NK-92 (cell line): ENCODE results near the gene UBC.

Experiments used
- DNase-seq: peaks from one replicate; lab custom pipeline; 2025; ENCODE audit not compliant: unreplicated experiment; lab: John Stamatoyannopoulos, UW

Gene UBC

DNA sequence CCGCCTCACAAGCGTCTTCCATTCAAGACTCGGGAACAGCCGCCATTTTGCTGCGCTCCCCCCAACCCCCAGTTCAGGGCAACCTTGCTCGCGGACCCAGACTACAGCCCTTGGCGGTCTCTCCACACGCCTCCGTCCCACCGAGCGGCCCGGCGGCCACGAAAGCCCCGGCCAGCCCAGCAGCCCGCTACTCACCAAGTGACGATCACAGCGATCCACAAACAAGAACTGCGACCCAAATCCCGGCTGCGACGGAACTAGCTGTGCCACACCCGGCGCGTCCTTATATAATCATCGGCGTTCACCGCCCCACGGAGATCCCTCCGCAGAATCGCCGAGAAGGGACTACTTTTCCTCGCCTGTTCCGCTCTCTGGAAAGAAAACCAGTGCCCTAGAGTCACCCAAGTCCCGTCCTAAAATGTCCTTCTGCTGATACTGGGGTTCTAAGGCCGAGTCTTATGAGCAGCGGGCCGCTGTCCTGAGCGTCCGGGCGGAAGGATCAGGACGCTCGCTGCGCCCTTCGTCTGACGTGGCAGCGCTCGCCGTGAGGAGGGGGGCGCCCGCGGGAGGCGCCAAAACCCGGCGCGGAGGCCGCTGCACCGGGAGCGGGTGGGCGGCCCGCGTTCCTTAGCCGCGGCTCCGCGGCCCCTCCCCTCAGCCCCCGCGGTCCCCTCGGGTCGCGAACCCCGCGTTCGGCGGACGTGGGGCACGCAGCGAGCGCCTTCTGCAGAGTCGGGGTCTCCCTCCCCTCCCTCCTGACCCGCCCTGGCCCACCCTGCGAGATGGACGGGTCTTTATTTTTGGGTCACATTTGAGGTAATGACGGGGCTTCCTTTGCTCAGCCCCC lies at the start of gene UBC:
Gene UBC, minus strand, starts transcription at position 259 of the 847 bp plus-strand sequence. CDS start 879 bp downstream, outside the sequence.
- DNase-seq: no peak

DNA sequence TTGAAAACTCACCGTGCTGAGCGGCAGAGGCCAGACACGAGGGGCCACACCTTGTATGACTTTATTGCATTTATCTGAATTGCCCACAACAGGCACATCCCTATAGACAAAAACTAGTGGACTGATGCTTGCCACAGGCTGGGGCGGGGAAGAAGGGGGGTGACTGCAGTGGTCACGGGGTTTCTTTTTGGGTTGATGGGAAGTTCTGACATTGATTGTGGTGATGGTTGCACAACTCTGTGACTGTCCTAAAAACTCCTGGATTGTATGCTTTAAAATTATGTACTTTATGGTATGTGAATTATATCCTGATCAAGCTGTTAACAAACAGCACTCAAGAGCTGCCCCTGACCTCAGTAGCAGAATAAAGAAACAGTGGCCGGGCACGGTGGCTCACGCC lies 48.8 kb upstream of the UBC start:
- DNase-seq: no peak

DNA sequence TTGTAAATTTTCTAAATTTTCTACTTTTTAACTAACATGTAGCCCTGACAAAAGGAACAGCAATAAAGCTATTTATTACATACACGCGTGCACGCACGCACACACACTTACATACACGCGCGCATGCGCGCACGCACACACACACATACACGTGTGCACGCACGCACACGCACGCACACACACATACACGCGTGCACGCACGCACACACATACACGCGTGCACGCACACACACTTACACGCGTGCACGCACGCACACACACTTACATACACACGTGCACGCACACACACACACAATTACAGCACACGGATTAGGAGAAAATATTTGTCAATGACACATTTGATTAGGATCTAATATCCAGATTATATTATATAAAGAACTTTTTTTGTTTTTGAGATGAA lies 46.6 kb upstream of the UBC start:
- no peak for DNase-seq

DNA sequence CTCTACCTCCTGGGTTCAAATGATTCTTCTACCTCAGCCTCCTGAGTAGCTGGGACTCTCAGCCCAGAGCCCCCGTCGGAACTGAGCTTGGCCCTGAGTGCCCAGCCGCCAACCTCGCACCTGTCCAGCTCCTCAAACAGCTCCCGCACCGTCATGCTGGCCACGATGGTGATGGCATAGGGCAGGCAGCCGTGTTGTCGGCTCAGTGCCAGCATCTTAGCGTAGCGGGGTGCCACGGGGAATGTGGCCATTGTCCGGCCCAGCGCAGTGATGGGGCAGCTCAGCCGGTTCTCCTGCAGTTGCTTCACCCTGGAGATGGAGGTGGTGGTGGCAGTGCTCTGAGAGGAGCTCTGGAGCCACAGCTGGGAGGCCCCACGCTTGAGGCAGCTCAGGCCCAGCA lies 42.1 kb upstream of the UBC start:
- DNase-seq: no peak

DNA sequence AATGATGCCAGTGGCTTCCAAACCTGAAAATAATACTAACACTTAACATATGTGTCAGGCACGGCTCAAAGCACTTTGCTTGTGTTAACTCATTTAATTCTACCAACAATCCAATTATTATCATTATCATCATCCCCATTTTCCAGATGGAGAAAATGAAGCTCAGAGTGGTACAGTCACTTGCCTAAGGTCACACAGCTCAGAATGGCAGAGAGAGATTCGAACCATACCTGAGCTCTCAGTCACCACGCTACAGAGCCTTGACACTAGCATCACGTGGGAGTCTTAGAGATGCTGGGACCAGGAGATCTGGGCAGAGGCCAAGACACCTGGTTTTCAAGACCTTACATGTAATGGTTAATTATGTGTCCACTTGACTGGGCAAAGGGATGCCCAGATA lies 40.3 kb upstream of the UBC start:
- no peak for DNase-seq

DNA sequence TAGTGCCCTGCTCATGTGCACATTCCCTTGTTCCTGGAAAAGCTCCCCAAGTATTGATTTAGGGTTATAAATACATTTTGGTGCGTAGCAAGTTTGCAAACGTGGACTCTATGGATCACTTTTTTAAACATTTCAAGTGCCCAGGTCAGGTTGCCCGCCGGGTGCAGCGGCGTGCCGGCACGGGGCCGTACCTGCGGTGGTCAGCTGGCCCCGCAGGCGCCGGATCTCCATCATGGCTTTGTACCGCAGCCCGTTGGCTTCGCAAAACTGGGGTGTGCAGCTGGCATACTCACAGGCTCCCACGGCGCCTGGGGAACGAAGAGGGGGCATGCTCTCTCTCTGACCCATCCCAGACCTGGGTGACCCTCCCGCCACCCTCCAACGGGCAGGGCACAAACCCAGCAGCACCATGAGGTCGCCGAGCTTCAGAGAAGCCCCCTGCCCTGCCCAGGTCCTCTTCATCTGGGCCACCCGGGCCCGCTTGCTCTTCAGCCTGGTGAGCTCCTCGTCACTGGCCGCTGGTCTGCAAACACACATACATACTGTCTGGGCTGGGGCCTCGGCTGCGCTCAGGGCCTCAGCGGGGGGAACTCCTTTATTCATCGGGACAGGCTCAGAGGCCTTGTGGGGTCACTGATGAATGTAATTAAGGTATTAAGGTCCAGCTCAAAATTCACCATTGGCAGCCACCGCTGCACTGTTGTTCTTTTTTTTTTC lies 39.4 kb upstream of the UBC start:
- no peak for DNase-seq

DNA sequence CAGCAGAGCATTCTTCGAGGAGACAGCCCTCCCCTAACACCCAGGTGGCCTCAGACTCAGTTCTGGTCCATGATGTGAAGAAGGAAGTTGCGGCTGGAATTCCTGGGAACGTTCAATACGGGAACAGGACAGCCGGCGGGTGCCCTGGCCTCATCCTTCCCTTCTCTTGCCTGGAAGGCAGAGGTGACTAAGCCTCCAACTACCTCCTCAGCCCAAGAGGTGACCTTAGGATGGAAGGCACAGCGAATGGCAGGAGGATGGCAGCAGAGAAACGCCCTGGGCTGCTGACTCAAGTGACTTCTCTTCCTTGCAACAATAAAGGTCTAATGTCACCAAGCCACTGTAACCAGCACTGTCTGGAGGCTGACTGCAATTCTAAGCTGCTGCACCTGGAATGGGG lies 38.4 kb upstream of the UBC start:
- no peak for DNase-seq

DNA sequence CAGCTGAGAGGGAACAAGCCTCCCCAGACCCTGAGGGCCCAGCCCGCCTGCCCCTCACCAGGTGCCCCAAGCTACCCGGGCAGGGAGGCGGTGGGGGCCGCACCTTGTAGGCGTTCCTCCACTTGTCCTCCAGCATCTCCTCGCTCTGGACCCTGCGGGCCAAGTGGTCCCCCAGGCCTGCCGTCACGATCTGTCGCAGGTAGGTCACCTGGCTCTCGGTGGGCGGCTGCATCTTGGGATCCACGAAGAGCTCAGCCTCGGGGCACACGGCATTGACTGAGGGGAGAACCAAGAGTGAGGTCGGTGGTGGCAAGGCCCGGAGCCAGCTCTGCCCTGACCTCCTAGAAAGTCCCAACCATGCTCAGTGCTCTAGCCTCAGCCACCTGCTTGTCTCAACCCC lies 37.8 kb upstream of the UBC start:
- DNase-seq: no peak

DNA sequence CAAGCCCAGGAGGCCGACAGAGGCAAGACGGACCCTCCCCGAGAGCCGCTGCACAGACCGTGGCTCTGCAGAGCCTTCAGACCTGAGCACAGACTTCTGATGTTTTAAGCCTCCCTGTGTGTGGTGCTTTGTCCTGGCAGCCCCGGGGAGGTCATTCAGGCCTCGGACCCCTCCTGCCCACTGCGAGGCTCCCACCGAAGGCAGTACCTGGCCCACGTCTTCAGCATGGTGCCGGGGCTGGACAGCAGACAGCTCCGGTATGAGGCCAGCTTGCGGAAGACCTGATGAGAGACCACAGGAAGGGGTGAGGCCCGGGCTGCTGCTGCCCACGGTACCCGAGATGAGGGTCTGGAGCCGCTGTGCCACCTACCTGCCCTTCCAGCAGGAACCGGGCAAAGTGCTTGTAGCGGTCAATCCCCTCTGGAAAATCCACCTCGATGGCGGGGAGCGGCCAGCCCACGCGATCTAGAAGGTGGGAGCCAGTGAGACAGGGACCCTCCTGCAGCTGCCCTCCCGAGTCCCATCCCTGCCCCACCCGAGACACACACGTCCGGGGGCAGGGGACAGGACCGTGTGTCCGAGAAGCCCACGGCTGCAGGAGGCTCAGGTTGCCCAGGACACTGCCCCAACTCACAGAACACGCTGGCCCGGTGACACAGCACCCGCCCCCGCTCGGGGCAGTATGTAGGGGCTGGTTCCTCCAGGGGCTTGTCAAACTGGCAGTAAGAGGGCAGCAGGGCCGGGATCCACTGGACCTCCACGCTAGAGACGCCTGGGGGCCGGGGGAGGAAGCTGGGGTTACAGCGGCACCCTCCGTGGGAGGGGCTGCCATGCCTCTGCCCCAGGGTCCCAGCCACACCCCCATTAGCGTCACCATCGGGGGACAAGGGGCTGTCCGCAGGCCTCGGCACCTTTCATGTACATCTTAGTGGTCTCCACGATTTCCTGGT lies 35.6 kb upstream of the UBC start:
- DNase-seq: no peak

DNA sequence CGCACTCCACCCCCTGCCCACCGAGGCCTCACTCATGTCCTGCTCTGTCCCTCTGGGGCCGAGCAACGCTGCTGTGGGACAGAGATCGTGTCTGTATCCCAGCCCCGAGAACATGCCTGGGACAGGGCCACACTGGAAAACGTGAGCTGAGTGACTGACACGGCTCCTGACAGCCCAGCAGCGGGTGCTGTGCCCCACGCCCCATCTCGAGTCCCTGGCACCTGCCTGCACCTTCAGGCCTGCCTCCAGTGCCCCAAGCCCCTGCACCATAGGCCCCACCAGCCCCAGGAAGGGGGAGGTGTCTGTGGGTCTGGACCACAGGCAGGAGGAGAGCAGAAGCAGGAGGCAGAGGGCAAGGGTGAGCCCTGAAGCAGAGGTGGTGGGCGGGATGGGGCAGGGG lies 34.6 kb upstream of the UBC start:
- DNase-seq: no peak

DNA sequence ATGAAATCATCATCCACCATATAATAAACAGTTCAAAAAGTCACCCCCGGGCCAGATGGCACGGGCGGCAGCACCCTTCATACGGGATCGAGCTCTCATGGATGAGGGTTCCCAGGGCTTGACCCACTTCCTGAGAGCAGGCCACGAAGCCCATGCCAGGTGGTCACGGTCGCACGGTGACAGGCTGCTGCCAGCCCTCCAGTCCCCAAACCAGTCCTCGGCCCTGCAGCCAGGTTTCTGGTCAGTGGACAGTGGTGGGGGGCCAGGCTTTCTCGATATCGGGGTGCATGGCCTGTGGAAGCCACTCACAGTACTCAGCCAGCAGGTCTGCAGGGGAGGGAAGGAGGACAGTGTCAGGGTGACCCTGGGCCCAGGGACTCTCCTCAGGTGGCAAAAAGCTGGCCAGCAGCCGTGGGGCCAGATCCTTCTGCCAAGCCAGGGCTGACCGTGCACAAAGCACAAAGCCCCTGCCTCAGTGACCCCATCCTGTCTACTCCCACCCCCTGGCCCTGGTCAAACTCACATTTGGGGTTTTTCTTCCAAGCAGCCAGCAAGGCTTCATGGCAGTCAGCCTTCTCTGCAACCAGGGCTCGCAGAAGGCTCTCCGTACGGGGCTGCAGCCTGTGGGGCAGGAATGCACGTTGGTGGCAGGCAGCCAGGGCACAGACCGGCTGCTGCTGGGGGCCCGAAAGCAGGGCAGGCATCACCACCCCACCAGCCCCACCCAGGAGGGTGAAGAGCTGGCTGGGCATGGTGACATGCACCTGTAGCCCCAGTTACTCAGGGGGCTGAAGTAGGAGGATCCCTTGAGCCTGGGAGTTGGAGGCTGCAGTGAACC lies 33.3 kb upstream of the UBC start:
- no peak for DNase-seq

DNA sequence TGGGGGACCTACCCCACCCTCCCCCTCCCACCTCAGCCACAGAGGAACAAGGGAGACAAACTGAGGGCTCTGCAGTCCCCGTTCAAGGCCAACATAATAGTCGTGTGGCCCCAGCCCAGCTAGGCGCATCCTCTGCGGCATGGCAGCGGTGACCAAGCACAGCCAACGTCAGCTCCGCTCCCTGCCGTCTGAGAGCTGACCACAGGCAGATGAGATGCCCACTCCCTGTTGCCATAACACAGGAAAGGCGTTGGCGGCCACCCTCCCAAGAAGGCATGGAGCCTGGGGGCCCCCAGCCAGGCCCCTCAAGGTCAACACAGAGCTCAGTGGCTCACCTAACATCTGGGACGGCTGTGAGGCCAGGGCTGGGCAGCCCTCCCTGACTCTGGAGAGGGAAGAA lies 32.6 kb upstream of the UBC start:
- no peak for DNase-seq

DNA sequence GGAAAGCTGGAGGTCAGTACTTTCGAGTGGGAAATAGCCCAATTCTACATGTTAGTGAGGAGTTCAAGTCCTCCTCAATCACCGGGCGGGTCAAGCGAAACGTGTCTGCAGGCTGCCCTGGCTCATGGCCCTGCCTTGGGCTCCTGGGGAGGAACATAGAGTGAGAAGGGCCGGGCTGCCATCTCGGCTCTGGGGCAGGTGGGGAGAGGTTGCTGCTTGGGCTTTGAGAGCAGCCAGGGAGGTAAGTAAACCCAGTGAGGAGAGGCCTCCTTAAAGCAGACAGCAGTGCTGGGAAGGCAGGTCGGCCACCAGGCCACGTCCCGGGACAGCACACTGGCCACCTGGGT lies 32.0 kb upstream of the UBC start:
- DNase-seq: no peak

DNA sequence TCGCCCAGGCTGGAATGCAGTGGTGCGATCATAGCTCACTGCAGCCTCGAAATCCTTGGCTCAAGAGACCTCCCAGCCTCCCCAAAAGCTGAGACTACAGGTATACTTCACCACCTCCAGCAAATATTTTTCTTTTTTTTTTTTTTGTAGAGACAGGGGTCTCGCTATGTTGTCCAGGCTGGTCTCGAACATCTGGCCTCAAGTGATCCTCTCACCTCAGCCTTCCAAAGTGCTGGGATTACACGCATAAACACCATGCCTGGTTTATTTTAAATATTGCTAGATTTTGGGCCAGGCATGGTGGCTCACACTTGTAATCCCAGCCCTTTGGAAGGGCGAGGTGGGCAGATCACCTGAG lies 26.7 kb upstream of the UBC start:
- DNase-seq: no peak

DNA sequence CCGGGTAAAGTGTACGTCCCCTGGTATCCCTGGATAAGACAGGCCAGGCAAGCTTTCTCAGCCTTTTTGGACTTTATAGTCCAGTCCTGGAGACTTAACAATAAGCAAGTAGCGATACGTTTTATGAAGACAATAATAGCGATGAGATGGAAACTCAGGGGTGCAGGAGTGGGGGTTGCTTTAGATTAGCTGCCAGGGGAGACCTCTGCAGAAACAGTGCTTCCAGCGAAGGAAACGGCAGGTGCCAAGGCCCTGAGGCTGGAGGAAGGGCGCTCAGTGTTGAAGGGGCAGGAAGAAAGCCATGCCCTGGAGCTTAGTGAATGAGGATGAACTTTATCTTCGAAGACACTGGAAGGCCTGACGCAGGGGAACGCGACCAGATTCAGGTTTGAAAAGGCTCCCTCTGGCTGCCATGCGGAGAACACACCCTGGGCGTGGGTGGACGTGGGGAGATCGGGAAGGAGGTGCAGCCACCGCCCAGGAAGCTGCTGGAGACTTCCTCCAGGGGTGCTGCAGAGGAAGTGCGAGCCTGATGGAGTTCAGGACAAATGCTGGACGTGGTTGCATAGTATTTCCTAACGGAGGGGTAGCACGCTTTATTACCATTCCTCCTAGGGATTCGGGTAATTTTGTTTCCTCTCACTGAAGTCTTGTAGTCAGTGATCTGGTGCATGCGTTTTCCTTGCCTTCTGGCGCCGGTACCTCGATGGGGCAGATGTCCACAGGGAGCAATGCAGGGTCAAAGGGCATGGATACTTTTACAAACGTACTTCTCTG lies 26.1 kb upstream of the UBC start:
- no peak for DNase-seq

DNA sequence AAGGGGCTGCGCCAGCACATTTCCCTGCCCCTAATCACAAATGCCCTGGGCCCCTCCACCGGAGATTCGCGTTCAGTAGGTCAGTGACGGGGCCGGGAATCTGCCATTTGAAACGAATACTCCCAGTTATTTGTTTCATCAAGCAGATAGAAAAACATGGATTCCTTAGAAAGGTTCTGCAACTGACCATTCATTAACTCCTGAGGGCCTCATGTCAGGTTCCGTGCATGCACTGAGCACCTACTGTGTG lies 25.6 kb upstream of the UBC start:
- DNase-seq: no peak

DNA sequence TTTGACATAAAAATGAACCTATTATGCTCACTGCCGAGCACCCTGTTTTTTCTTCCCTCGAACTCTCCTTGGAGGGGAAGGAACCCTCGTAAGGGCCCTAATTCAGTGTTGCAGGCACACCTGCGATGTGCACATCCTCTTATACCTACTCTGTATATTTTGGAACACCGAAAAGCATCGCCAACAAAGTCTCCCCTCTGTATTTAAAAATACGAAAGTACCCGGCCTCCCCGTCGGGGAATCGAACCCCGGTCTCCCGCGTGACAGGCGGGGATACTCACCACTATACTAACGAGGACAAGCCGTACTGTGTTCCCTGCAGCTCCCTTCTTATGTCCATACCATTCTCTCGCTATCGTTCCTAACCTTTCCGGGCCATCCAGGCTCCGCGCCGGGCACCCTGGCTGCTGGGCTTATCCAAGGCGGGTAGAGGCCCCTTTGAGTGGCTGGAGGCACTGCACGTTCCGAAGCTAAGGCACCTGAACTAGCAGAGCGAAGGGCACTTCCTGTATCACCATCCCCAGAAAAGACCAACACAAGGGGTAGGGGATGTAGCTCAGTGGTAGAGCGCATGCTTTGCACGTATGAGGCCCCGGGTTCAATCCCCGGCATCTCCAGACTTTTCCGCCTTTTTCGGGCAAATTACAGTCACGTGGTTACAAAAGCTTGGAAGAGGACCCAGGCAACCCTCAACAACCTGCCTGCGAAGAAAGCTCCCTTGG lies 25.1 kb upstream of the UBC start:
- DNase-seq: no peak

DNA sequence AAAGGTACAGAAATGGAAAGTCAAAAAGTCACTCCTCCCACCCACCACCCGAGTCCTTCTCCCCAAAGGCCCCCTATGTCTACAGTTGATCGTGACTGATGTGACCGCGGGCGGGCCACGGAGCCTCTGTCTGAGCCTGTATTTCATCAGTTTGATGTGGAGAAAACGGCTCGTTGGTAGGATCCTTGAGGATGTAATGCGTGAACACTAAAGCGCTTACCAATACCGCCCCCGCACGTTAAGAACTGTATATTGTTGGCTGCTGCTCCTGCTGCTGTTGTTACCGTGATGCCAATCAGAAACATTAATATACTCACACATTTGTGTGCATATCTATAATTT lies 24.6 kb upstream of the UBC start:
- DNase-seq: no peak

DNA sequence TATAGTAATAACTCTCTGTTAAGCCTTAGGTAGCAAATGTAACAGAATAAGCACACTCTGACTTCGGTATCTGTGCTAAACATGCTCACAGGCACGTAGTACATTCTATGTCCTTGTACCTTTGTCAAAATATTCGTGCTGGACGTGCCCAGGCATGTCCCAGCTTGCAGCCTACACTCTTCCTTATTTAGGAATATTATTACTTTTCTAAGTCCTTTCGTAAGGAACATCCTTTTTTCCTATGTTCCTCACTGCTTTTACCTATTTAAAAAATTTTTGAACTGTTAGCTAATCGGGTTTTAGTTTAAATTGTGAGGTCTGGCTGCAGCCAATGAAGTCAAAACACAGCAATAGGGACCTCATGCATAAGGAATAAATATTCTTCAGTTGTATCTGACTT lies 24.1 kb upstream of the UBC start:
- no peak for DNase-seq

DNA sequence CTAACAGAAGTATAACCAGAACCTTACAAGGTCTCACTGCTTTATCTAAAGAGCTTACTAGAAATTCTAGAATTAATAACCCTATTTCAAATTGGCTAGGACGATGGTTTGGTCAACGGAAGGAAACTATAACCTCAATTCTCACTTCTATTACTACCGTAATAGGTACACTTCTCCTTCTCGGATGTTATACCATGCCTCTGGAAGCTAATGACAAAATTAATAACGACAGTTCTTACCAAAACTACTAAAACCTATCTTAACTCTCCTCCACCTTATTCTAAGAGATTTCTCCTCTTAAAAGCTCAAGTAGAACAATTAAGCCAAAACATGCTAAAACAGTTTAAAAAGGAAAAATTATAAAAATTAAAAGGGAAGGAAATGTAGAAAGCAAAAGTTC lies 23.7 kb upstream of the UBC start:
- DNase-seq: no peak
